HCT116 (cell line): Measurements from ENCODE around the gene SHC2. TPM values are rescaled to one million over a fixed set of nuclear protein-coding genes. Genes with fewer than 3 reads are reported as not detected.

Experiments used
- ATAC-seq: fragments of 200-7000 bp; cut with Tn5 transposase; 2 replicates; pipeline ENCODE4 v1.9.1; 2020; ENCODE audit warnings: mild to moderate bottlenecking, moderate library complexity
- BruUV-seq: library from RNA; stranded (reverse); fragments of 400-500 nt; replicated peaks from 2 replicates; lab custom pipeline; 2021; lab: Mats Ljungman, UMichigan
- CTCF ChIA-PET: fragments of 300-600 bp; sonication (Branson Sonifier 250); formaldehyde crosslinking; loops from one replicate; lab custom pipeline; 2021; ENCODE audit warnings: antibody characterized with exemption; lab: Charles Lee
- POLR2A ChIA-PET: fragments of 300-600, 350-600 bp; sonication (Branson Sonifier 250); formaldehyde crosslinking; loops from one replicate; lab custom pipeline; 2021; ENCODE audit warnings: antibody characterized with exemption; lab: Charles Lee
- RAD21 ChIA-PET, 2 experiments: fragments of 300-600 bp; sonication (Branson Sonifier 250); formaldehyde crosslinking; loops; one replicate each; lab custom pipeline; 2023; ENCODE audit warnings: low total read pairs in 2 of 2; ENCODE audit not compliant: uncharacterized antibody in 2 of 2, unreplicated experiment in 2 of 2, low non-redundant PET in 1 of 2; lab: Charles Lee
- DNase-seq: peaks from one replicate; pipeline ENCODE4 v3.0.0-alpha.2; 2010; ENCODE audit warnings: low read depth, low spot score
- H2AFZ ChIP-seq: fragments of 200-600 bp; shearing (Covaris generic), sonication (generic); 2 replicates; pipeline ENCODE4 v1.6.1; 2017; ENCODE audit warnings: low read depth, mixed run types, mixed read lengths, antibody characterized with exemption, low read length; ENCODE audit not compliant: poor library complexity, severe bottlenecking
- H3K27ac ChIP-seq: 2 replicates; pipeline ENCODE4 v1.5.1; 2012; ENCODE audit warnings: low read depth, low read length
- H3K27me3 ChIP-seq: fragments of 200-600 bp; sonication (generic); 2 replicates; pipeline ENCODE4 v1.6.1; 2016; ENCODE audit warnings: mixed run types, low read length, mixed read lengths; ENCODE audit not compliant: insufficient read depth
- H3K36me3 ChIP-seq, 2 experiments: fragments of 200-500 bp in 1 of 2; fragments of 200-600 bp in 1 of 2; sonication (Bioruptor generic) in 1 of 2; sonication (generic) in 1 of 2; 2 replicates each; pipeline versions ENCODE4 v1.5.1 to v1.6.1; 2014 to 2016; ENCODE audit warnings: low read length in 2 of 2, inconsistent platforms in 1 of 2, mixed read lengths in 1 of 2, mixed run types in 1 of 2; ENCODE audit not compliant: insufficient read depth in 2 of 2, control insufficient read depth in 1 of 2
- H3K4me1 ChIP-seq, 2 experiments: fragments of 200-600 bp in 1 of 2; sonication (generic) in 1 of 2; 2 replicates each; pipeline versions ENCODE4 v1.5.1 to v1.6.1; 2012 to 2017; ENCODE audit warnings: low read length in 2 of 2, inconsistent platforms in 1 of 2, mild to moderate bottlenecking in 1 of 2, mixed read lengths in 1 of 2, mixed run types in 1 of 2, moderate library complexity in 1 of 2; ENCODE audit not compliant: insufficient read depth in 2 of 2, control insufficient read depth in 1 of 2
- H3K4me2 ChIP-seq: fragments of 200-600 bp; sonication (generic); 2 replicates; pipeline ENCODE4 v1.6.1; 2017; ENCODE audit warnings: mixed run types, low read length, mixed read lengths
- H3K4me3 ChIP-seq, 2 experiments: fragments of 200-600 bp in 1 of 2; sonication (generic) in 1 of 2; replicated peaks in 1 of 2; 2 replicates each; pipeline ENCODE4 v1.5.1; 2011 to 2016; ENCODE audit warnings: low read length in 2 of 2, control low read depth in 1 of 2, low read depth in 1 of 2, mild to moderate bottlenecking in 1 of 2, mixed read lengths in 1 of 2, mixed run types in 1 of 2
- H3K79me2 ChIP-seq: fragments of 200-600 bp; sonication (generic); 2 replicates; pipeline ENCODE4 v1.6.1; 2017; ENCODE audit warnings: mild to moderate bottlenecking, mixed run types, low read length, moderate library complexity, mixed read lengths; ENCODE audit not compliant: insufficient read depth
- H3K9ac ChIP-seq: fragments of 200-600 bp; sonication (generic); 2 replicates; pipeline ENCODE4 v1.6.1; 2016; ENCODE audit warnings: low read length, mixed read lengths
- H3K9me2 ChIP-seq: fragments of 200-600 bp; sonication (generic), shearing (Covaris generic); 2 replicates; pipeline ENCODE4 v1.6.1; 2017; ENCODE audit warnings: mixed run types, mild to moderate bottlenecking, moderate library complexity; ENCODE audit not compliant: insufficient read depth
- H3K9me3 ChIP-seq, 2 experiments: fragments of 200-500 bp in 1 of 2; fragments of 200-600 bp in 1 of 2; sonication (Bioruptor generic) in 1 of 2; sonication (generic) in 1 of 2; 2 replicates each; pipeline ENCODE4 v1.6.1; 2014 to 2017; ENCODE audit warnings: low read length in 2 of 2, mixed read lengths in 2 of 2, inconsistent platforms in 1 of 2, low read depth in 1 of 2, mild to moderate bottlenecking in 1 of 2, mixed run types in 1 of 2, moderate library complexity in 1 of 2; ENCODE audit not compliant: control insufficient read depth in 1 of 2, insufficient read depth in 1 of 2
- H4K20me1 ChIP-seq: fragments of 200-600 bp; sonication (generic), shearing (Covaris generic); 2 replicates; pipeline ENCODE4 v1.6.1; 2017; ENCODE audit warnings: mixed run types, mild to moderate bottlenecking, moderate library complexity; ENCODE audit not compliant: insufficient read depth
- CBX3 ChIP-seq: IDR thresholded peaks from 2 replicates; pipeline ENCODE4 v1.6.1; 2012; ENCODE audit warnings: low read depth
- EZH2 ChIP-seq: fragments of 200-600 bp; sonication (generic); IDR thresholded peaks from 2 replicates; pipeline ENCODE4 v1.6.1; 2017; ENCODE audit warnings: antibody characterized with exemption, mixed run types
- JUND ChIP-seq: IDR thresholded peaks from 2 replicates; pipeline ENCODE4 v1.6.1; 2012
- POLR2A ChIP-seq: IDR thresholded peaks from 2 replicates; pipeline ENCODE4 v1.7.0; 2011; ENCODE audit warnings: borderline replicate concordance; ENCODE audit not compliant: insufficient read depth, insufficient read length; ENCODE audit errors: extremely low read depth
- intact Hi-C: fragments of 100-400 bp; cut with micrococcal nuclease; formaldehyde crosslinking; loops from 2 replicates; pipeline ENCODE4 v1.10.0; 2022
- total RNA-seq: library from RNA; stranded (reverse); gene quantifications from one replicate; pipeline ENCODE4 v1.2.1, GENCODE V29; 2021; ENCODE audit not compliant: unreplicated experiment
- TF ChIP-seq, protein P1 (sequence below): IDR thresholded peaks from 2 replicates; pipeline ENCODE4 v1.6.1; 2011; ENCODE audit warnings: mild to moderate bottlenecking, low read length, moderate library complexity; ENCODE audit not compliant: insufficient replicate concordance; ENCODE audit errors: extremely low read depth
- TF ChIP-seq, protein P2 (sequence below): IDR thresholded peaks from 2 replicates; pipeline ENCODE4 v1.6.1; 2012; ENCODE audit warnings: low read depth

SHC2 gene
- total RNA-seq, 1 experiment from 2014 or later: 2.5 TPM

DNA sequence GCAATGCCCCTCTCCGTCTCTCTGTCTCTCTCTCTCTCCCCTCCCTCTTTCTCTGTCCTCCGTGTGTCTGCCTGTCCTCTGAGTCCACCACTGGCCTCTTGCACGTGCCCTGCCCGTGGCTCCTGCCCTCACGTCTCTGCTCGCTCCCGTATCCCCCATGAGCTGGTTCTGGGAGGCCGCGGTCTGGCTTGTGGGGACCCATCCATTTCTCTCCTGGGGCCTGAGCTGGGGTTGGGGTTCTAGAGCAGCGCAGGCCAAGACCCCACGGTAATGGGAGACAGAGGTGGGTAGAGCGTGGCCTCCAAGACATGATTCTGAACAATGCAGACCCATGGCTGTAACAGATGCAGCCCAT lies 70.9 kb downstream of the SHC2 start:
- Histone ChIP-seq H3K9me2 (no peaks in the 10 kb centered on the region), H3K36me3 (no peaks in the 10 kb centered on the region), H3K4me1 (no peaks in the 10 kb centered on the region), H3K27ac (no peak overlapping the region), H3K4me2 (no peak overlapping the region), H3K9me3 (peaks cover 0 to 3% of the 10 kb centered on the region in 2 experiments; a peak in 1 of 4 replicates)
- no peak for ATAC-seq
- no TSS peak for BruUV-seq
- ChIA-PET CTCF (no interaction called here), RAD21 (no interaction called here)
- TF ChIP-seq CBX3 (no peak), EZH2 (no peak), JUND (no peak), POLR2A (no peak)
- TF ChIP-seq, protein P1, sequence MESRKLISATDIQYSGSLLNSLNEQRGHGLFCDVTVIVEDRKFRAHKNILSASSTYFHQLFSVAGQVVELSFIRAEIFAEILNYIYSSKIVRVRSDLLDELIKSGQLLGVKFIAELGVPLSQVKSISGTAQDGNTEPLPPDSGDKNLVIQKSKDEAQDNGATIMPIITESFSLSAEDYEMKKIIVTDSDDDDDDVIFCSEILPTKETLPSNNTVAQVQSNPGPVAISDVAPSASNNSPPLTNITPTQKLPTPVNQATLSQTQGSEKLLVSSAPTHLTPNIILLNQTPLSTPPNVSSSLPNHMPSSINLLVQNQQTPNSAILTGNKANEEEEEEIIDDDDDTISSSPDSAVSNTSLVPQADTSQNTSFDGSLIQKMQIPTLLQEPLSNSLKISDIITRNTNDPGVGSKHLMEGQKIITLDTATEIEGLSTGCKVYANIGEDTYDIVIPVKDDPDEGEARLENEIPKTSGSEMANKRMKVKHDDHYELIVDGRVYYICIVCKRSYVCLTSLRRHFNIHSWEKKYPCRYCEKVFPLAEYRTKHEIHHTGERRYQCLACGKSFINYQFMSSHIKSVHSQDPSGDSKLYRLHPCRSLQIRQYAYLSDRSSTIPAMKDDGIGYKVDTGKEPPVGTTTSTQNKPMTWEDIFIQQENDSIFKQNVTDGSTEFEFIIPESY: no peak
- TF ChIP-seq, protein P2, sequence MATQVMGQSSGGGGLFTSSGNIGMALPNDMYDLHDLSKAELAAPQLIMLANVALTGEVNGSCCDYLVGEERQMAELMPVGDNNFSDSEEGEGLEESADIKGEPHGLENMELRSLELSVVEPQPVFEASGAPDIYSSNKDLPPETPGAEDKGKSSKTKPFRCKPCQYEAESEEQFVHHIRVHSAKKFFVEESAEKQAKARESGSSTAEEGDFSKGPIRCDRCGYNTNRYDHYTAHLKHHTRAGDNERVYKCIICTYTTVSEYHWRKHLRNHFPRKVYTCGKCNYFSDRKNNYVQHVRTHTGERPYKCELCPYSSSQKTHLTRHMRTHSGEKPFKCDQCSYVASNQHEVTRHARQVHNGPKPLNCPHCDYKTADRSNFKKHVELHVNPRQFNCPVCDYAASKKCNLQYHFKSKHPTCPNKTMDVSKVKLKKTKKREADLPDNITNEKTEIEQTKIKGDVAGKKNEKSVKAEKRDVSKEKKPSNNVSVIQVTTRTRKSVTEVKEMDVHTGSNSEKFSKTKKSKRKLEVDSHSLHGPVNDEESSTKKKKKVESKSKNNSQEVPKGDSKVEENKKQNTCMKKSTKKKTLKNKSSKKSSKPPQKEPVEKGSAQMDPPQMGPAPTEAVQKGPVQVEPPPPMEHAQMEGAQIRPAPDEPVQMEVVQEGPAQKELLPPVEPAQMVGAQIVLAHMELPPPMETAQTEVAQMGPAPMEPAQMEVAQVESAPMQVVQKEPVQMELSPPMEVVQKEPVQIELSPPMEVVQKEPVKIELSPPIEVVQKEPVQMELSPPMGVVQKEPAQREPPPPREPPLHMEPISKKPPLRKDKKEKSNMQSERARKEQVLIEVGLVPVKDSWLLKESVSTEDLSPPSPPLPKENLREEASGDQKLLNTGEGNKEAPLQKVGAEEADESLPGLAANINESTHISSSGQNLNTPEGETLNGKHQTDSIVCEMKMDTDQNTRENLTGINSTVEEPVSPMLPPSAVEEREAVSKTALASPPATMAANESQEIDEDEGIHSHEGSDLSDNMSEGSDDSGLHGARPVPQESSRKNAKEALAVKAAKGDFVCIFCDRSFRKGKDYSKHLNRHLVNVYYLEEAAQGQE: no peak
- TF ChIP-seq, all 23 proteins: peak for 0
- H2AFZ ChIP-seq: no peak overlapping the region
- no peak overlapping the region for H3K4me3 ChIP-seq
- intact Hi-C loops: loop anchor here (10.0 kb wide), 1 partner anchor 115 kb away; the partner anchor contains the start of gene TPGS1
- no peak for DNase-seq
- POLR2A ChIA-PET: no interaction called here
- no peaks in the 10 kb centered on the region for H3K27me3 ChIP-seq
- H3K9ac ChIP-seq: no peak overlapping the region
- no peaks in the 10 kb centered on the region for H3K79me2 ChIP-seq
- no peaks in the 10 kb centered on the region for H4K20me1 ChIP-seq
